Measurements from ENCODE around the gene ZNF284. TPM values are rescaled to one million over a fixed set of nuclear protein-coding genes. Genes with fewer than 3 reads are reported as not detected.

ZNF284 gene
- 0.26 to 0.59 TPM (median 0.53 TPM) in 5 replicates for total RNA-seq (2022; extraction: Qiagen RNA extraction)

DNA sequence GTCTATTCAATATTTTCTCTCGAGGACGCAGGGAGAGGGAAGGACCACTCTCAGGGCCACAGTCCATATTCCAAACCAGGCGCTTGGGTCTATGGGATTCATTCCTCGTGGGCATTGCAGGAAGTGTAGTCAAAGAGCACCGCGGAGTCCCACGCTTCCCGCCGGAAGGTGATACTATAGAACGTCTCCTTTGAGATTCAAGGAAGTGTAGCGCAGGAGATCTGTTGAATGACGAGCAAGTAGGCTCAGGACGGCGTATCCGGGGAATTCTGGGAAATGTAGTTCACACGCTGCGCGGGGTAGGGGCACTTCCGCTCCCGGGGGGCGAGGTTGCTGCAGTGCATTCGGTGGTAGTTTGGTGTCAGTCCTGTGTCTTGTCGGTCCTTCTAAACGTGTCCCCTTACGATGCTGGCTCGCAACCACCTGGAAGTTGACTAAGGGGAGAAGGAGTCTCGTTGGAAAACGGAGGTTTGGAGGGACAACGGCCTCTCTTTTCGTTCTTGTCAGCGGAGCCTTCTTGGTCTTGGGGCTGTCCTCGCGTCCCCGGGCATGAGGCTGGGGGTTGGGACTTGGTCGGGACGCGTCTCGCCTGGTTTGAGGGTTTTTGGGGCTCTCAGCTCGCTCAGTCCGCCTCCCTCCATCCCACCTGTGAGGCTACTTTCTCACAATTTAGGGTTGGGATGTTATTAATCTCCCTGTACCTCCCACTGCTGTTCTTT is at the start of gene ZNF284:
Gene ZNF284 (plus strand): TSS at position 336 of the 719 bp plus-strand sequence. CDS start 4,231 bp downstream, outside the sequence.

DNA sequence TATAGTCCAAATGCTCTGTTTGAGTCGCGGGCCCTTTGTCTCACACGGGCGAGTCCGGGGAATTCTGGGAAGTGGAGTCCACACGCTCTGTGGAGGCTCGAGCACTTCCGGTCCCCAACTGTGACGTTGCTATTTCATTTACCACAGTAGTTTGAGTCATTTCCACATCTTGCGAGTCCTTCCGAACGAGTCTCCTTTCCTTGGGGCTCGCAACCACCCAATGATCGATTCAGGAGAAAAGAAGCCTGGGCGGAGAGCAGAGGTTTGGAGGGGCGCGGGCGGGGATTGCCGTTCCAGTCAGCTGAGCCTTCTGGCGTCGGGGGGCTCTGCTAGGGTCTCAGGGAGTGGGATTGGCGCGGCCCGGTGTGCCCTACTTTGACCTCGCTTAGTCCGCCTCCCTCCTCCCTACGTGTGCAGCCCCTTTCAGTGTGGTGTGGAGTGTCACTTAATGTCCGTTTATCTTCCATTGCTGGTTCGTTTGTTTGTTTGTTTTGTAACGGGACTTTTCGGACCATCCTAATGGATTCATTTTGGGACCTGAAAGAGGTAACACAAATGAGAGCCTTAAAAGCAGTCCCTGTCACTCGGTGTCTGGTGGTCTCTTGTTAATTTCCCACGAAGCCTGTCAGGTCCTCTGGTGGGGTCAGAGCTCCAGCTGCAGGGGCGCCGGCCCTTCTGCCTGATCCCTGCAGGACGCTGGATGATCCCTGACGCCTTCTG is 46.6 kb upstream of the ZNF284 start, which contains the start of gene ZNF222:
Gene ZNF222 (plus strand): TSS at position 163 of the 720 bp plus-strand sequence. CDS start 58 bp downstream, at position 221.

DNA sequence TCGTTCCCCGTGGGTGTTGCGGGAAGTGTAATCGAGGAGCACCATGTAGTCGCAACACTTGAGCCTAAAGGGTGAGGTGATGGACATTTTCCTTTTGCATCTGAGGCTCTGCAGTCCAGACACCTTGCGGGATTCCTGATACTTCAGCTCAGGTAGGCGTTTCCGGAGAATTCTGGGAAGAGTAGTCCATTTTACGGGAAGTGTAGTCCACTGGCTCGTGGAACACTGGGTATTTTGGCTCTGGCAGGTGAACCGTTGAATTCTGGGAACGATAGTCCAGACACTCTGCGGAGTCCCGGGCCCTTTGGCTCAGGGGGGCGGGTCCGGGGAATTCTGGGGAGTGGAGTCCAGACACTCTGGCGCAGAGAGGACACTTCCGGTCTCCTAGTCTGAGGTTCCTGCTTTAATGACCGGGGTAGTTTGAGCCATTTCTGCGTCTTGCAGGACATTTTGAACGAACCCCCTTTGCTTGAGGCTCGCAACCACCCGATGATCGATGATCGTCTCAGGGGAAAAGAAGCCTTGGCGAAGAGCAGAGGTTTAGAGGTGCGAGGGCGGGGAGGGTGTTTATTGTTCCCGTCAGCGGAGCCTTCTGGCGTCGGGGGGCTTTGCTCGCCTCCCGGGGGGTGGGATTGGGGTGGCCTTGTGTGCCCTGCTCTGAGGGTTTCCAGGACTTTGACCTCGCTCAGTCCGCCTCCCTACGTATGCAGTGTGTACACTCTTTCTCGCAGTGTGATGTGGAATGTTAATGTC is 20.1 kb upstream of the ZNF284 start, which contains the start of gene ZNF223:
Gene ZNF223 (plus strand): TSS at position 387 of the 753 bp plus-strand sequence. CDS start 3,141 bp downstream, outside the sequence.

GRCh38 chr19:44093931-44094765 is 22.2 kb downstream of the ZNF284 start, which contains the start of gene ZNF224:
ZNF224 (plus strand) TSS chr19:44094361; CDS start chr19:44097874, 3,513 bp downstream.

DNA sequence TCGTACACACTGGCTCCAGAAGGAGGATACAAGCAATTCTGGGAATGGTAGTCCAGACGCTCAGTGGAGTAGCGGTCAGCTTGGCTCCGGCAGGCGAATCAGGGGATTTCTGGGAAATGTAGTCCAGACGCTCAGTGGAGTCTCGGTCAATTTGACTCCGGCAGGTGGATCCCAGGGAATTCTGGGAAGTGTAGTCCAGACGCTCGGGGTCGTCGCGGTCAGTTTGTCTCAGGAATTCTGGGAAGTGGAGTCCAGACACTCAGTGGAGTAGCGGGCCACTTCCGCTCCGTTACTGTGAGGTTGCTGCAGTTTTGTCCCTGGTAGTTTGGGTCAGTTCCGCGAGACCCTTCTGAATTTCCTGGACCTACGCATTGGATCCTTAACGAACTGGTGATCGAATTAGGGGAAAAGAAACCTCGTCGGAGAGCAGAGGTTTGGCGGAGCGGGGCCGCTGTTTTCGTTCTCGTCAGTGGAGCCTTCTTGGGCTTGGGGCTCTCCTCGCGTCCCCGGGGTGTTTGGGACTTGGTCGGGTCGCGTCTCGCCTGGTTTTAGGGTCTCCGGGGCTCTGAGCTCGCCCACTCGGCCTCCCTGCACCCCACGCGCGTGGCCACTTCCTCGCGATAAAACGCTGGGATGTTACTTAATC is 41.3 kb downstream of the ZNF284 start, which contains the start of gene ZNF225:
Gene ZNF225 (plus strand): TSS at position 262 of the 646 bp plus-strand sequence. CDS start 2,429 bp downstream, outside the sequence.

Other genes starting within 250 kb of the ZNF284 start
- 4.8 to 6.8 TPM (median 6.3 TPM) in 5 replicates for gene ZNF283, start 244.8 kb upstream of the ZNF284 start, total RNA-seq (2022; extraction: Qiagen RNA extraction)
- gene ZNF404, start 188.2 kb upstream of the ZNF284 start, total RNA-seq (2022; extraction: Qiagen RNA extraction) = 0.16 to 0.34 TPM (median 0.33 TPM) in 5 replicates
- gene ZNF45, start 136.9 kb upstream of the ZNF284 start, total RNA-seq (2022; extraction: Qiagen RNA extraction) = 9.1 to 12.0 TPM (median 10.8 TPM) in 5 replicates
- 0.38 to 0.77 TPM (median 0.64 TPM) in 5 replicates for gene ZNF221, start 120.9 kb upstream of the ZNF284 start, total RNA-seq (2022; extraction: Qiagen RNA extraction)
- gene ZNF155, start 88.0 kb upstream of the ZNF284 start, total RNA-seq (2022; extraction: Qiagen RNA extraction) = 2.5 to 4.0 TPM (median 3.0 TPM) in 5 replicates
- 2.2 to 3.2 TPM (median 2.6 TPM) in 5 replicates for gene ZNF230, start 69.2 kb upstream of the ZNF284 start, total RNA-seq (2022; extraction: Qiagen RNA extraction)
- 3.1 to 3.9 TPM (median 3.6 TPM) in 5 replicates for gene ZNF222, start 46.8 kb upstream of the ZNF284 start, total RNA-seq (2022; extraction: Qiagen RNA extraction)
- 1.8 to 3.5 TPM (median 2.4 TPM) in 5 replicates for gene ZNF223, start 20.1 kb upstream of the ZNF284 start, total RNA-seq (2022; extraction: Qiagen RNA extraction)
- gene ZNF224, start 22.2 kb downstream of the ZNF284 start, total RNA-seq (2022; extraction: Qiagen RNA extraction) = 7.4 to 10.9 TPM (median 8.5 TPM) in 5 replicates
- 2.6 to 3.6 TPM (median 3.1 TPM) in 5 replicates for gene ZNF225, start 41.2 kb downstream of the ZNF284 start, total RNA-seq (2022; extraction: Qiagen RNA extraction)
- 1.5 to 2.8 TPM (median 2.0 TPM) in 5 replicates for gene ZNF234, start 69.4 kb downstream of the ZNF284 start, total RNA-seq (2022; extraction: Qiagen RNA extraction)
- gene ZNF226, start 92.9 kb downstream of the ZNF284 start, total RNA-seq (2022; extraction: Qiagen RNA extraction) = 18.8 to 21.0 TPM (median 20.0 TPM) in 5 replicates
- gene ZNF227, start 140.4 kb downstream of the ZNF284 start, total RNA-seq (2022; extraction: Qiagen RNA extraction) = 9.2 to 12.3 TPM (median 10.4 TPM) in 5 replicates
- 0.43 to 0.63 TPM (median 0.55 TPM) in 5 replicates for gene ZNF233, start 187.7 kb downstream of the ZNF284 start, total RNA-seq (2022; extraction: Qiagen RNA extraction)
- gene ZNF235, start 232.9 kb downstream of the ZNF284 start, total RNA-seq (2022; extraction: Qiagen RNA extraction) = 2.8 to 3.4 TPM (median 3.0 TPM) in 5 replicates

Data from A549 treated with dexamethasone at 1 μM for 4 hours (cell line).